ENCODE measurements around the gene USP37.
"Not testable (repeated sequence)": the region's sequence is repeated elsewhere in the genome, so short reads cannot be mapped to it uniquely, and the experiment has no call there.

Gene USP37
- total RNA-seq = 11.0 to 60.7 (median 41.4) reads per million in 17 experiments

DNA sequence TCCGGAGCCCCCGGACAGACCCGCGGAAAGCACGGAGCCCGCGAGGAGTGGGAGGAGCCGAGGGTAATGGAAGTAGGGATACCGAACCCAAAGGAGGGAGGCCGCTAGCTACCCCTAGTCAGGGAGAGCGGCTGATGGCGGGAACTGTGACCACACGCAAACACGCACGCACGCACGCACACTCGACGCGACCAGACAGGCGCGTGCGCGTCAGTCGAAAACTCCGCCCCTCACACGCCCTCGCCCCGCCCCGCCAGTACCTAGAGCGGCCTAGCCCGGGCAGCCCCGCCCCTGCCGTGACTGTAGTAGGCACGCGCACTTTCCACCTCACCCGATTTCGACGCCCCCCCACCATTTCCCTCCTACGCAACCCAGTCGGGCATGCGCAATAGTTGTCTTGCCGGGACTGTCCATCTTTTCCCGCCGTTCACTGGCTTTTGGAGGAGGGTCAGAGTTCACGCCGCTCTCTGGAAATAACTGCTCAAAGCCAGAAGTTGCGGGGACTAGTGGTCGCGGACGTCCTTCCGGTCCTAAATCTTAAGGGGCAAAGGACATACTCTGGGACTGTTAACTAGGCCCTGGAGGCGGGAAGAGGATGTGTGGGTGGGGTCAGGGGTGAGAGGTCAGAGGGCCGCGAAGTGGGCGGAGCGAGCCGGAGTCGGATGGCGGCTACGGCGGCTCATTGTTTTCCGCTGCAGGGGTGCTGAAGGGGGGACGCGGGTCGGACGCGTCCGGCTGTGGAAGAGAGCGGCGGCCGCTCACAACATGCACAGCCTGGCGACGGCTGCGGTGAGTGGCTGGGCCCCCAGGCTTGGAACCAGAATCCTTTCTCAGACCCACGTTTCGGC, at the start of gene USP37, which contains the start of gene CNOT9:
Gene USP37 (minus strand): TSS at position 162 of the 848 bp plus-strand sequence. CDS start 9,698 bp downstream, outside the sequence.
Gene CNOT9 (plus strand): TSS at position 650 of the 848 bp plus-strand sequence. CDS start 116 bp downstream, at position 766.
- peak; percentile 99 to 100 (median 100) for DNase-seq

- no peak for DNase-seq
Measured at GRCh38 chr2:218615868-218616315, 47.7 kb upstream of the USP37 start.

DNA sequence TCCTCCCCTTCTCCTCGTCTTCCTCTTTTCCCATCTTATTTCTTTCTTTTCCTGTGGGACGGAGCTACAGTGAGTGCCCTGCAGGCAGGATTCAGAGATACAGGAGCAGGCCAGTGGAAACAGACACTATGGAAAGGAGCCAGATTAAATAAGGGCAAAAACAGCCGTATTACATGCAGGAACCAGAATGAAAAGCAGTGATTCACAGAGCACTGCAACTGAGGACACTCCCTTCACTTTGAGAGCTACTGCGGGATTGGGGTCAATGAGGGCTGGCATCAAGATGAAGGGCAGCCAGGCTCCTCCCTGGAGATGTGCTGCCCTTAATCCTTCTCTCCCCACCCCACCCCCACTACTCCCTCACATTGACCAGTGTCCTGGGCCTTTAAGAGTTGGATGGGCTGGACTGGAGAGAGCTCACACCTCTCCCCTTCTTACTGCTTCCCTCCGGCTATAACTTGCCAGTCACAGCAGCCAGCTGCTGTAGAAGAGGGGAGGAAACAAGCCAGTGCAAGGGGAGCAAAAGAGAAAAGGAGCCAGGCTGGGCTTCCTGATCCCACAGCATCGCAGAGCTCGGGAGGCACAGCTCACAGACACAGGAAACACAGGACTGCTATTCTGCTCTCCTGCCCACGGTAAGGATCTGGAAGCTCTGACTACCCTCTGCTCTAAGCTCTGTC, 39.4 kb upstream of the USP37 start, which contains the start of gene PLCD4:
Gene PLCD4 (plus strand): TSS at position 464 of the 680 bp plus-strand sequence. CDS start 7,841 bp downstream, outside the sequence.
- no peak for DNase-seq

DNA sequence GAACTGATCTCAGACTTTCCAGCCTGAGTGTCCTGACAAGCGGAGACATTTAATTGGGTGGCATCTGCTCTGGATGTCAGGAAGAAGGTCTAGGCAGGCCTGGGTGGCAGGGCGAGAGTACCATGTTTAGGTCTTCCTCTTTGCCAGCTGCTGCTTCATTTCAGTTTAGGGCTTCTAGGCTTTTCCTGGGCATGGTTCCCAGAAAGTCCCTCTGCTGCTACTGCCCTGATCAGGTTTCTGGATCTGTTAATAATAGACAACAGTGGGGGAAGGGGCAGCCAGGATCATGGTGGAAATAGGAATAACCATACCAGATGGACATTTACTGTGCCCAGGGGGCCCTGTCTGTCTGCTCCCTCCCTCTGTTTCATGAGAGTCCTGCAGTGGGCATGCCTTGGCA, 37.3 kb upstream of the USP37 start:
- DNase-seq = no peak

DNA sequence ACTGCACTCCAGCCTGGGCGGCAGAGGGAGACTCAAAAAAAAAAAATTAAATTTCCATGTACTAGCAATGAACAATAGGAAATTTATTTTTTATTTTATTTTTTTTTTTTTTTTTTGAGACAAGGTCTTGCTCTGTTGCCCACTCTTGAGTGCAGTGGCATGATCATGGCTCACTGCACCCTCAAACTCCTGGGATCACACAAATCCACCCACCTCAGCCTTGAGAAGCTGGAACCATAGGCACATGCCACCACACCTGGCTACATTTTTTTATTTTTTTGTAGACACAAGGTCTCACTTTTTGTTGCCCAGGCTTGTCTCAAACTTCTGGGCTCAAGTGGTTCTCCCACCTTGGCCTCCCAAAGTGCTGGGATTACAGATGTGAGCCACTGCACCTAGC, 17.4 kb upstream of the USP37 start:
- DNase-seq = no peak

- peak in 1 of 4 experiments; percentile 5 for DNase-seq
Measured at GRCh38 chr2:218583983-218584850, 16.1 kb upstream of the USP37 start.

- DNase-seq = peak in 1 of 4 experiments; percentile 10
Measured at GRCh38 chr2:218582076-218582475, 13.9 kb upstream of the USP37 start.

DNA sequence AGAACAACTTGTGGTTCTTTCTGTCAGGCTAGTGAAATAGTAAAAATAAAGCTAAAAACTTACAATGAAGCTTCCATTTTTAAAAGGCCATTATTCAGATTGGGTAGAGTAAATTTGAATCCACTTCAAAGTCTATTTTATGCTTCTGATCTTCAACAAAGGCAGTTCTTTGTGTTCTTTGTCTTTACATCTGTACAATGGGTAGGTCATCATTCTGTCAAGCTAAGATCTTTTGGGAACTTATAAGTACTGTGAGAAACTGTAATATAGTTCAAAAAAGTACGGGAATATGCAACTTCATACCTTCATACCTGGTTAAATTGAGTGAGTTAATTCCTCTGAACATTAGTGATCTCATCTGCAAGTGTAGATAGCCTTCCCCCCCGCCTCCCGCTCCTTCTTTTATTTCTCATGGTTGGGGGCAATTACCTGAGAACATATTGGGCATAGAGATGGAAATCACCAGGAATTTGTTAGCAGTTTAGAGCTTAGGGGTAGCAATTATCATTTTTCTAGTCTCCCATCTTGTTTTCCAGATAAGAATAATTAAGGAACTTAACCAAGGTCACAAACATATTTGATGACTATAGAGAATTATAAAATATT, 10.2 kb upstream of the USP37 start:
- DNase-seq = no peak

DNA sequence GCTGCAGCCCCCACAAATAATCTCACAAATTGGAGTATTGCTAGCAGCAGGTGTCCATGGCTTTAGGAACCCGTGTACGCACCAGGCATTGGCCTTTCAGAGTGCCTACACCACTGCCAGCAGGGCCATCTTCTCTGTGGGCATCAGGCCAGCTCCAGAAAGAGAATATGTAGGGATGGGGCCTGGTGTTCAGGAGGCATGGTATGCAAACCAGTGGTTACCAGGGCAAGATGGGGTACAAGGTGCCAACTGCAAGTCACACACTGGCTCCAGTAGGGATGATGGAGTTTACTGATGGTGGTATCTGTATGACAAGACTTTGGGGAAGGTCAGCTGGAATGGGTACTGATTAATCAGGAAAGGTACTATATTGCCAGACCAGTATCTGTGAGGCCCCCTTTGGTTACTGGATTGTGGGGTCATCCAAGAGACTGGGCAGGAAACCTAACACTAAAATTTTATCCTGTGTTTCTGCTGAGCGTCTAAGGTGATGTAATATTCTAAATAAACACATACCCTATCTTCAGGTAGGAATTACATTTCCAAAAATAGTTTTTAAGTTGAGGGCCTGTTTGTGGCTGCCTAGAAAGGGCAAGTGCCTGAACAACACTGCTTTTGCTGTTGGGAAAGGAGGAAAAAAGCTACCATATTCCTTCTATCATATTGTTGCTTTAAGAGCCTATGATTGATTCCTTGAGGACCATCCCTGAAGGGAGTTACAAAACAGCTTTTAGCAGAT, 9.5 kb upstream of the USP37 start:
- DNase-seq = no peak

GRCh38 chr2:218576854-218577253, 8.7 kb upstream of the USP37 start:
- no peak for DNase-seq

DNA sequence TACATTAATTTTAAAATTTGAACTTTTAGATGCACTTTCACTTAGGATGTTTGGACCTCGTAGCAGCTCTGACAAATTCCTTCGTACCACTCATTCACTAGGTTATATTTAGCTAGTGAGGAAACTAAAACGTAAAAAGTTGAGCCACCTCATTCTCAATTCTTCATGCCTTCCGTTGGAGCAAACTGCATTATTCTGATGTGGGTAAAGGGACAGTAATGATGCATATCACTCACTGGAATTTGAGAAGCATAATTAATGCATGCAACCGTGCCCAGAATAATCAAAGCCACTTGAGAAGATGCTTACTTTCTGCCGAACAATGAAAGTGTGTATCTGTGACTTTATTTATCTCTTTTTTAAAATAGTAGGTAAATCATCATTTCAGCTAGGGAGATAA, 2.7 kb upstream of the USP37 start:
- no peak for DNase-seq

DNA sequence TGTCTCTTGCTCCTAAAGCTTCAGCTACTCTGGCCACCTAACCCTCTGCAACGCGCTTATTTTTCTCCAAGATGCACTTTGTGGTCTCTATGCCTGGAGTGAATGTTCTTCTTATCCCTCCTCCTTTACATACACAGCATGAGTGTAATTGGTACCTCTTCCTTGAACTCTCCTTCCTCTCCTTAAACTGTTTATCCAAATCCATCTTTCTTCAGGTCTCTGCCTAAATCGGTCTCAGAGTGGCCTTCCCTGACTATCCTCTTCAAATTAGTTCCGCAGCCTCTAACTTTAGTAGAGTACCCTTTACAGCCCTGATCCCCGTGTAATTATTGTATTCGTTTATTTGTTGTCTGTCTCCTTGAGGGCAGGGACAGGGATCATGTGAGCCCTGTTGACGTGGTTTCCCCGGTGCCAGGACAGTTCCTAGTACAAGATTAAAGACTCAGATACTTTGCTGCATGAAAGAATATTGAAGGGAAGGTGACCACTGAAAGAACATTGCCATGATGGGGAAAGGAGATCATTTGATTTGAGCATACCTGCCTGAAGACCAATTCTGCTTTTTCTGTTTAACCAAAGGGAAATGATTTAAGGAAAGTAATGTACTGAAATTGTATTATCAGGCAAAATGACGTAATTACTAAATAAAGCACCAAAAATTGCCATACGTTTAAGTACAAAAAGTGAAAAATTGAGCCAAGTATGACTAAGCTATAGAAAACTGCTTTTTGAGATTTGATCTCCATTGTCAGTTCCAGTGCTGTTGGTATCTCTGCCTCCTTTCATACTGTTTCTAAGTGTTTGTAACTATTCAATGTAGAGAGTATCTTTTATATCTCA, 1.7 kb upstream of the USP37 start:
- peak; percentile 45 to 66 (median 60) for DNase-seq

DNA sequence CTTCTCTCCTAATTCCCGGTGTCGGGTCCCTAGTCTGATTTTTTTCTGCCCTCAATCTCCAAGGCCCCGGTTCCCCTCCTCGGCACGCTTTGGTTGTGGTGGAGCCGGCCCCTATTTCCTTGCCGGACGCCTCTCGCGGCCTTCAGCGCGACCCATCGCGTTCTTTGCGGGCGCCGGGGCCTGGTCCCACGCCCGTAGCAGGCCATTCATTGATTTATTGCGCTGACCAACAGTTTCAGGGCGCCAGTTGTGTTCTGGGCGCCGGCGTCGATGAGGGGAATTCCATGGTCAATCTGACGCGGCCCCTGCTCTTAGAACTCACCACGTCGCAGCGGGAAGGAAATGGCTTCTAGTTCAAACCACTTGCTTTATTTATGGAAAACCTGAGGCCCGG, 884 bp upstream of the USP37 start:
- peak; percentile 71 to 79 (median 75) for DNase-seq

- no peak for DNase-seq
Measured at GRCh38 chr2:218567797-218568189, 358 bp downstream of the USP37 start.

DNA sequence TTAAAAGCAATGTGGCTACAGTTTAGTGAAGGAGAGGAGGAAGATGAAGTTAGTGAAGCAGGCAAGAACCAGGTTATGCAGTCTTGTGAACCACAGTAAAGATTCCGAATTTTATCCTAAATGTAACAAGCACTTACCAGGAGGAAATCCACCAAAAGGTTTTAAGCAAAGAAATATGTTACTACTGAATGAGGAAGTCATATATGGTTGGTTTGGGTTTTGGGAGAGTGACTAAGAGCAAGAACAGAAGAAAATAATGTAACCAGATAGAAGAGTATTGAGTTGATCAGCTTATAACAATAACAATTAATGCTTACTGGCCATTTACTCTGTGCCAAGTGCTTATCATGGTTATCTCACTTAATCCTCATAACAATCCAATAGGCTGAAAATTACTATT, 1.9 kb downstream of the USP37 start:
- DNase-seq = peak in 2 of 4 experiments; percentile 20 to 36

DNA sequence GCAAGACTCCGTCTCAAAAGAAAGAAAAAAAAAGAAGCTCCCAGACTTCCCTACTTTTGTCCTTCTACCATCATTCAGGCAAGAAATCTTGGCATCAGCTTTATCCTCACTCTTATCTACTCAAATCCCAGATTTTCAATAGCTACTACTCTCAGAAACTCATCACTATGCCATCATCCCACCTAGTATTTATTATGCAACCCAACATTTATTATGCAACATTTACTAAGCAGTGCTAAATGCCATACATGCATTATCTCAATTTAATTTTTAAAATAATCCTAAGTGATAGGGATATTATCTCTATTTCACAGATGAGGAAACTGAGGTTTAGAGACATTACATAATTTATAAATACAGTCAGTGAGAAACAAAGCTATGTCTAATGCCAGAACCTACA, 4.1 kb downstream of the USP37 start:
- DNase-seq = peak in 2 of 4 experiments; percentile 20 to 23

- no peak for DNase-seq
Measured at GRCh38 chr2:218558986-218559385, 9.2 kb downstream of the USP37 start.

- DNase-seq = peak; percentile 2 to 76 (median 42)
Measured at GRCh38 chr2:218557941-218558340, 10.2 kb downstream of the USP37 start.

DNA sequence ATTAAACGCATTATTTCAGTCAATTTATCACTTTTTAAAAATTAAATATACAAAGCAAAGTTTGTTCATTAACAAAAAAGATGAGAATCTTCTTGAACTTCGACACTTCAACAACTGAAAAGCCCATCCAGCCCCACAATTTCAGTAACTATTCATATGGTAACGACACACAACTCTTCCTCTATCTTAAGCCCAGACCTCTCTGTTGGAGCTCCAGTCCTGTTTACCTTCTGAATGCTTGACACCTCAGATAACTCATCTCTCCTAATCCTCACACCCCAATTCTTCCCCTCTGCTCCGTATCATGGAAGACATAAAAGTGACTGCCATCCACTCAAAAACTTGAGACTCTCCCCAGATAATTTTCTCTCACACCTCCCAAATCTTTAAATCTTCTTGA, 12.6 kb downstream of the USP37 start:
- no peak for DNase-seq

DNA sequence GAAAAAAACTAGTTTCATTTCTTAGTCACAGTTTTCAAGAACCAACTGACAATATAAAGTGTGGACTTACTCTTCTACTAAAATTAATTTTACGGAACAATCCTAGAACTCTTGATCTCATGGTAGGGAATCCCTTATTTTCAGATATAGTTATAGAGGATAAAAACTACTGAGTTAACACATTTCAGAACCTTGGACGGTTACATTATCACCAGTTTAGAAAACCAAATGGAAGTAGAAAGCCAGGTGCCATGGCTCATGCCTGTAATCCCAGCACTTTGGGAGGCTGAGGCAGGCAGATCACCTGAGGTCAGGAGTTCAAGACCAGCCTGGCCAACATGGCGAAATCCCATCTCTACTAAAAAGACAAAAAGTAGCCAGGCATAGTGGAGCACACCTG, 13.9 kb downstream of the USP37 start:
- not testable (repeated sequence) for DNase-seq

All from suppressor macrophage (primary cell).